ENCODE measurements around the gene SBNO1.
"Not testable (repeated sequence)": the region's sequence is repeated elsewhere in the genome, so short reads cannot be mapped to it uniquely, and the experiment has no call there.

Gene SBNO1

DNA sequence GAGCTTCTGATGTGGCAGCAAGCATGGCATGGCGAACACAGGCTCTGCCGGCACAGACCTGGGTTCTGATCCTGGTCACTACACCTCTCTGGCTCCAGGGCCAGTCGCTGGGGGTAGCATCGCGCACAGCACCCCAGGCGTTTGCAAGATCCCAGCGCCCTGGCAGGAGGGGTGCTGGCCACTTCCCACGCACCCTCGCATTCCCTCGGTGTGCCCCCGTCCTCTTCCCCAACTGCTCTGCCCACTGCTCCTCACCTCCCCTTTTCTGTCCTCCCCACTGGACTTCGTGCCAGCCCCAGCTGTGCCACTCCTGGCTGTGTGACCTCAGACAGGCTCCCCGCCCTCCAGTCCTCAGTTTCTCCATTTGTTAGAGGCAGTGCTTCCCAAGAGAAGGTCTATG, 95.8 kb downstream of the SBNO1 start:
- no peak for DNase-seq

GRCh38 chr12:123267991-123268843, 96.4 kb downstream of the SBNO1 start:
- peak in 1 of 6 experiments; percentile 12 for DNase-seq

DNA sequence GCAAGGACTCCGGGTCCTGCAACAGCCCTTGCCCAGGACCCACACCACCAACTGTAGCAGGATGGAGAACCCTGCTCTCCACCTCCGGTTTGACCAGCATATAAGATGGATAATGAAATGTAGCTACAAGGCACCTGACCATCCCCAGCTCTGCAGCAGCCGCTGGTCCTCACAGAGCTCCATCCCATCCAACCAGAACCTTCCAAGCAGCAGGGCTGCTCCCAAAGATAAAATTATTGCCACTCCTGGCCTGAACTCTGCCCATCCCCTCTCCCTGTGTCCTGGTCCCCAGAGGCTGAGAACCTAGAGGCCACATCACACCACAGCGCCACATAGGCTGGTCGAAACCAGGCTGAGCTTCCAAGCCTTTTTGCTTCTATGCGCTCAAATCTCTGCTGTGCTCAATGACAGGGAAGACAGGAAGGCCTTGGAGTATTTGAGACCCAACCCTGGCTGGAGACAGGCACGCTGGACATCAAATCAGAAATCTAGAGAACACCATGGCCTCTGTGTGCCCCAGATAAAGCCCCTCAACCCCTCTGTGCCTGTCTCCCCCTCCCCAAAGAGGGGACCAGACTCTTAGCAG, 97.2 kb downstream of the SBNO1 start:
- no peak for DNase-seq

DNA sequence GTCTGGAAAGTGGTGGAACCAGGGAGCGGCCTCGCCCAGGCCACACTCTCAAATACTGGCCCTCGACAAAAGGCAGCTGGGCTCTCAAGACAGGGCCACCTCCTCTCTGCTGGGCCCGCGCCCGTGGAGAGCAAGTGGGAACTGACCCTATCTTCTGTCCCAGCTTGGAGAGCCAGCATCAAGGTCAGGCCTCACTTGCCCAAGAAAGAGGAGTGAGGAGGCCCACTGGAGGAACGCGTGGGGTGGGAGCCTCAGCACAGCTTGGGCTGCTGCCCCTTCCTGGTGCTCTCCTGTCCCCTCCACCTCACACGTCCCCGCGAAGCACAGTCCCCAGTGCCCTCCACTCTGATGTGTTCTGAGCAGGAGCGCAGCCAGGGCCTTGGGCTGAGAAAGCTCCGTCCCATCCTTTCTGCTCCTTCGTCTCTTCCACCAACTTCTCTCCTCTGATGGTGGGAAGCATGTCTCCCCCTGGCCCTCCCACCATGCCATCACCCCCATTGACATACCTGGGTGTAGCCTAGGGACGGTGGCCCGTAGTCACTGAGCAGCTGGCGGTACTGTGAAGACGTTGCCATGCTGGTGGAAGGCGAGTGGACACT, 97.9 kb downstream of the SBNO1 start:
- DNase-seq, result no peak

DNA sequence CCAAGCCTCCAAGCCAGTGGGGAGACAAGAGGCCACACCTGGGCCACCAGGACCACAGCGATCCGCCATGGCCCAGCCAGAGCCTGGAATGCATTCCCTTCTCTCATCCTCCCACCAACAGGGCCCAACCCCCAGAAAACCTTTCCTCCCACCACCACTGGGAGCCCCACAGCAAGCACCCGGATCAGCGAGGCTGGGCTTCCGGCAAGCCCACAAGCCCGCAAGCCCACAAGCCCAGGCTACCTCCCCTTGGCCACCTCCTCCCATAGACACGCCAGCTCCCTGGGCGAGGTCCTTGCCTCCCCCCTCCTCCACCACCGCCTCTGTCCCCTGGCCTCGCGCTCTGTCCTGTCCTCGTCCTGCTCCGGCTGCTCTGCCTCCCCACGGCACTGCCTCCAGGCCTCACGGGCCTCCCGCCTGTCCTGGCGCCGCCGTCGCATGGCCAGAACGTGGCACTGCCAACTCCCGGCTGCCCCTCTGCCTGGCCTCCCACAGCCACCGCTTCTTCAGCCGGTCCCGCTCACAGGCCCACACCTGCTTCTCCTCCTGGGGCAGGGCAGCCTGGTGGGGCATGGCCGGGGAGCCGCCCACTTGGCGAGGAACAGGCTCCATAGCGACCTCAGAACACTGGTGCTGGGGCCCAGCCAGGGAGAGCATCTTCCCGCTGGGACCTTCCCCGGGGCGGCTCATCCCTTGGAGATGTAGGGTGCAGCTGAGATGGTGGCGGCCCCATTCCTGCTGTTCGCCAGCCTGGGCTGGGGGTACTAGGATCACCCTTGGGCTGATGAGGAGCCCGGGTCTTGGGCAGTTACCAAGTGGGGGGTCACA, 98.6 kb downstream of the SBNO1 start:
- DNase-seq, result no peak

- DNase-seq, result no peak
These were observed 100.0 kb downstream of the SBNO1 start for GRCh38 chr12:123264642-123265041.

GRCh38 chr12:123263196-123263817, 101.3 kb downstream of the SBNO1 start:
- DNase-seq, result no peak

- no peak for DNase-seq
These were observed 103.5 kb downstream of the SBNO1 start for GRCh38 chr12:123261196-123261595.

GRCh38 chr12:123260081-123260480, 104.6 kb downstream of the SBNO1 start:
- DNase-seq, result no peak

GRCh38 chr12:123258593-123258992, 106.1 kb downstream of the SBNO1 start:
- no peak for DNase-seq

DNA sequence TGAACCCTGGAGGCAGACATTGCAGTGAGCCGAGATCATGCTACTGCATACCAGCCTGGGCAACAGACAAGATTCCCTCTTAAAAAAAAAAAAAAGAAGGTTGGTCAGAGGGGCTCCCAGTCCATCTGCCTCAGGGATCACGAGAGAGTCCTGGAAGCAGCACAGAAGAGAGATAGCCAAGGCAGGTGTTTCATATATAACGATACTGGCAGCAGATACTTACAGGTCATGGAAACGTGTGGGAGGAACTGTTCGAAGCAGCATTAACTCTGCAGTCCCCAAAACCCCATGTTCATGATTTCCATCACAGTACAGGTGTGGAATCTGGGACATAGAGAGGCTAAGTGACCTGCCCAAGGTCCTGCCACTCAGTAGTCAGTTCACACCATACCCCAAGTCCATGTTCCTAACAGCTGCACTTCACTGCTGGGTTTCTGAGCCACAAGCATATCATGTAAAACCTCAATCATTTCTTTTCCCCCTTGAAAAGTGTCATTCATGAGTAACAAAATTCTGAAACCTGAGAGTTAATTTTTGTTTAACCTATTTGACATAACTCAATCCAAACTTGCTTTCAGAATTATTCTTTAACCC, 109.7 kb downstream of the SBNO1 start:
- no peak for DNase-seq

GRCh38 chr12:123253641-123254459, 110.8 kb downstream of the SBNO1 start:
- DNase-seq, result no peak

DNA sequence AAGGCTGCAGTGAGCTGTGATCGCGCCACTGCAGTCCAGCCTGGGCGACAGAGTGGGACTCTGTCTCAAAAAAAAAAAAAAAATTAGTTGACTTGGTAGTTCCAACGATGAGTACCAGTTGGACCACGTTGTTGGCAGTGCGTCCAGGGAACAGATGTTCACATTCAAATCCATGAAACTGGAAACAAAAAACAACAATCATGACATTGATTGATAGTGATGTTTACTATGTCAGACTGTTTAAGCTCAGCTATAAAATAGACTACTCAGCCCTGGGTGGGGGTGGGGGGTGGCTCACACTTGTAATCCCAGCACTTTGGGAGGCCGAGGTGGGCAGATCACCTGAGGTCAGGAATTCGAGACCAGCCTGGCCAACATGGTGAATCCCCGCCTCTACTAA, 112.3 kb downstream of the SBNO1 start:
- not testable (repeated sequence) for DNase-seq

DNA sequence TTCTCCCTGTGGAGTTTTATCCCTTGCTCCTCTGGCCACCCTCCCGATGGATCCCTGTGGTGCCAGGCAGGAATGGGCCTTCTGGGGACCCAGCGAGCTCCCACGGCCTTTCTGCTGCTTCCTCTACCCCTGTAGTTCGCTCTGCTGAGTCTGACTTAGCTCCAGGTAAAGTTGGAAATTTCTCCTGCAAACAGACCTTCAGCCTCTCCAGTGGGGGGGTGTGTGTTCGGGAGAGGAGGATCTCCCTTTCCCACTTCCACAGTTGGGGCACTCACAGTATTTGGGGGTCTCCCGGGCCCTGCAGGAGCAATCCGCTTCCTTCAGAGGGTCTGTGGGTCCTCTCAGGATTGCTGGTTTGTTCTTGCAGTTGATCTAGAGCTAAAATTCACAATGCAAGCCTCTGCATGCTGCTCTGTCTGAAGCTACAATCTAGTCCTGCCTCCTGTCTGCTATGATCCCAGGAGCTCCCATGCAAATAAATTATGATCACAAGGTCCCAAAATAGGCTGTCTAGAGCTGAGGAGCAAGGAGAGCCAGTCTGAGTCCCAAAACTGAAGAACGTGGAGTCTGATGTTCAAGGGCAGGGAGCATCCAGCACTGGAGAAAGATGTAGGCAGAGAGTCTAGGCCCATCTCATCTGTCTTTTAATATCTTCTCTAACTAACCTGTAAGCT, 113.1 kb downstream of the SBNO1 start:
- no peak for DNase-seq

GRCh38 chr12:123250471-123251383, 113.9 kb downstream of the SBNO1 start:
- no peak for DNase-seq

- DNase-seq, result not testable (repeated sequence)
These were observed 115.5 kb downstream of the SBNO1 start for GRCh38 chr12:123248996-123249741.

GRCh38 chr12:123248129-123248528, 116.5 kb downstream of the SBNO1 start:
- not testable (repeated sequence) for DNase-seq

GRCh38 chr12:123245678-123246077, 119.0 kb downstream of the SBNO1 start:
- no peak for DNase-seq
